Stimulated activated CD8-positive, alpha-beta memory T cell treated with anti-CD3 and anti-CD28 coated beads, Interleukin-4, amount 100 ng/mL, for 48 hours (primary cell): ENCODE data around the gene WHRN.

Experiments used
- DNase-seq: peaks from one replicate; pipeline ENCODE4 v3.0.0-alpha.2; 2020

WHRN gene

GRCh38 chr9:114375386-114376175, 129.7 kb downstream of the WHRN start:
- no peak for DNase-seq

- no peak for DNase-seq
Measured at GRCh38 chr9:114374936-114375335, 130.3 kb downstream of the WHRN start.

- no peak for DNase-seq
Measured at GRCh38 chr9:114373960-114374730, 131.1 kb downstream of the WHRN start.

GRCh38 chr9:114372921-114373448, 132.3 kb downstream of the WHRN start:
- peak; percentile 85 for DNase-seq

GRCh38 chr9:114371973-114372917, 133.0 kb downstream of the WHRN start:
- DNase-seq: peak; percentile 59

- DNase-seq: no peak
Measured at GRCh38 chr9:114371343-114371944, 133.8 kb downstream of the WHRN start.

GRCh38 chr9:114370968-114371320, 134.3 kb downstream of the WHRN start:
- no peak for DNase-seq

- DNase-seq: no peak
Measured at GRCh38 chr9:114370251-114370967, 134.9 kb downstream of the WHRN start.

GRCh38 chr9:114369216-114370130, 135.8 kb downstream of the WHRN start:
- no peak for DNase-seq

GRCh38 chr9:114367772-114368569, 137.3 kb downstream of the WHRN start:
- no peak for DNase-seq

GRCh38 chr9:114367366-114367765, 137.9 kb downstream of the WHRN start:
- no peak for DNase-seq

GRCh38 chr9:114366334-114367128, 138.7 kb downstream of the WHRN start:
- DNase-seq: no peak

GRCh38 chr9:114365194-114365593, 140.1 kb downstream of the WHRN start:
- DNase-seq: no peak

GRCh38 chr9:114364134-114365041, 140.9 kb downstream of the WHRN start:
- no peak for DNase-seq

- no peak for DNase-seq
Measured at GRCh38 chr9:114363424-114363823, 141.8 kb downstream of the WHRN start.

GRCh38 chr9:114362394-114362793, 142.9 kb downstream of the WHRN start:
- DNase-seq: no peak

- DNase-seq: no peak
Measured at GRCh38 chr9:114361542-114361941, 143.7 kb downstream of the WHRN start.

- DNase-seq: no peak
Measured at GRCh38 chr9:114359801-114360200, 145.5 kb downstream of the WHRN start.
